ENCODE data around the gene C3orf18.
"Not testable (repeated sequence)": the region's sequence is repeated elsewhere in the genome, so short reads cannot be mapped to it uniquely, and the experiment has no call there.

The C3orf18 gene

DNA sequence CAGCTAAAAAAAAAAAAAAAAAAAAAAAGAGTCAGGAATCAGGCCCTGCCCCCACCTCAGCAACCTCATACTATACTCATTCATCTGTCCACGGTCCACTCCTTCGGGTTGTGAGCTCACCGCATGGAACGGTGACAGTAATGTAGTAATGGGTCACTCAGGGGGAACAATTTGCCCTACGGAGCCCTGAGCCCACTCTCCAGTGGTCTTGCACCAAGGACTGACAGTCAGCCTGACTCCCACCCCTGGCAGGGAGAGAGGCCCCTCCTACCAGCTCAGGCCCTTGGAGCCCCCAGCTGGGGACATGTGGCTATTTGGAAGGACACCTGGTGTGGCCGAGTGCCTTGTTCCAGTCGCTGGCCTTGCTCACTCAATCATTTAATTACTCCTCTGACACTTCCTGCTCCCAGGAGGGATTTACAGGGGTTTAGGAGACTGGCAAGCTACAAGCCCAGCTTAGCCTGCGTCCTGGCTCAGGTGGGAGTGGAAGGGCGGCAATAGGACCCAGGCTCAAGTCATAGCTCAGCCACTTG, 44.2 kb downstream of the C3orf18 start:
- no peak for DNase-seq (ENCODE audit: low read depth)

DNA sequence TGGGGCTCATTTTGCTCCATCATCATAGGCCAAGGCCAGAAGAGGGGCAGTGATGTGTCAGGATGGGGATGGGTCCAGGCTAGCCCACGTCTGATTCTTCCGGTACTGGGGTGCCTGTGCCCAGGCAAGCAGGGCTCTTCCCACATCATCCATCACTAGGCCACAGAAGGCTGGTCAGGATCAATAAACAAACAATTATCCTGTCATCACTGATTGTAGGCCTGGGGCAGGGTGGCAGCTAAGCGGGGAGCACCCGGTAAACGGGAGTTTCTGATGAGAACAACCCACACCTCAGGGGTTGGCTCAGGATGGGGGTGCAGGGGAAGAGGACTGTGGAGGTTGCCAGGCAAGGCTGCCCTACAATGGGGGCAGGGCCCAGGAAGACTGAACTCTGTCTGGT, 46.0 kb downstream of the C3orf18 start:
- no peak for DNase-seq (ENCODE audit: low read depth)

DNA sequence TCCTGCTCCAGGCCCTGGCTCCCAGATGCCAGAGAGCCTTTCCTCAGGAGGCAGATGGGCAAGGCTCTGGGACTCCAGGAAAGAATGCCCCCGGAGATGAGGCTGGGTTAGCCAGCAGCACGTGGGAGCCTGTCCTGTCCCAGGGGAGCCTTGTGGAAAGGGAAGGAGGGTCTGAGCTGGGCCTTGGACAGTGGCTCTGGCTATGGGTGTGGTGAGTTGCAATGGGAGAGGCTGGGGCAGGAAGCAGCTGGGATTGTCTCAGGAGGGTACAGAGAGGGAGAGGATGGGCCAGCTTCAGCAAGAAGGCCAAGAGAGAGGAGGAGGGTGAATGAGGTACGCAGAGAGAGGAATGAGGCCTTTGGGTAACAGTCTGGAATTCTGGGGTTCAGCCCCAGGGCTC, 46.7 kb downstream of the C3orf18 start:
- DNase-seq (ENCODE audit: low read depth): no peak

DNA sequence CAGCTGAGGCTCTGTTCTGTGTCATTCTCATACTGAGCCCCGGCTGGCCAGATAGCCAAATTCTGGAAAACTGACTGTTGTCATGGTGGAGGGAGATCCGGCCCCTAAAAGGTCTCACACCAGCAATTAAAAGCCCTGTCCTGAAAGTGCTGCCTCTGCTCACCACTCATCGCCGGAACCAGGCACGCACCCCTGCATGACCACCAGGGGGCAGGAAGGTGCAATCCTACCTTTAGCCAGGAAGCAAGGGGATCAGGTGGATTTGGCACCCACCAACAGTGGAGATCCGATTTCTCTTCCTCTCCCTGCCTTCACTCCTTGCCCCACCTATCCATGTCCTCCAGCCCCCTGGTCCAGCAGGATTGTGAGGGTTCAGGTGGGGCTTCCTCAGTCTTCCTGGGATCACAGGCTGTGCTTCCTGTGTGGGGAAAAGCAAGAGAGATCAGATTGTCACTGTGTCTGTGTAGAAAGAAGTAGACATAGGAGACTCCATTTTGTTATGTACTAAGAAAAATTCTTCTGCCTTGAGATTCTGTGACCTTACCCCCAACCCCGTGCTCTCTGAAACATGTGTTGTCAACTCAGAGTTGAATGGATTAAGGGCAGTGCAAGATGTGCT, 48.0 kb downstream of the C3orf18 start:
- DNase-seq (ENCODE audit: low read depth): no peak

DNA sequence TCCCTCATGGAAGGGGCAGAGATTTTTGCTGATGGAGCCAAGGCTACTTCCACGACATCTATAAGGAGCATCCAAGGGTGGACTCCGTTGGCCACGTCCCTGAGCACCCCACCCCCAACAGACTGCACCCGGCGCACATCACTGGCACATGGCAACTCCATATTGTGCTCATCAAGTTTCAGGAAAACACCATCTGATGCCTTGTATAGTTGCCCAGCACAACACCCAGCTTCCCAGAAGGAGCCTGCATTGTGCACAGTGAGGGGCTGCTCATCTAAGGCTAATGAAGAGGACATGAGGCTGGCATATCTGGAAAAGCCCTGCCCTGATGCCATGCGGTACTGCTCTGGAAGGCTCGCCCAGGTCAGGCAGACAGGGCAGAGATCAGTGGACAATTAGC, 49.1 kb downstream of the C3orf18 start:
- DNase-seq (ENCODE audit: low read depth): no peak

DNA sequence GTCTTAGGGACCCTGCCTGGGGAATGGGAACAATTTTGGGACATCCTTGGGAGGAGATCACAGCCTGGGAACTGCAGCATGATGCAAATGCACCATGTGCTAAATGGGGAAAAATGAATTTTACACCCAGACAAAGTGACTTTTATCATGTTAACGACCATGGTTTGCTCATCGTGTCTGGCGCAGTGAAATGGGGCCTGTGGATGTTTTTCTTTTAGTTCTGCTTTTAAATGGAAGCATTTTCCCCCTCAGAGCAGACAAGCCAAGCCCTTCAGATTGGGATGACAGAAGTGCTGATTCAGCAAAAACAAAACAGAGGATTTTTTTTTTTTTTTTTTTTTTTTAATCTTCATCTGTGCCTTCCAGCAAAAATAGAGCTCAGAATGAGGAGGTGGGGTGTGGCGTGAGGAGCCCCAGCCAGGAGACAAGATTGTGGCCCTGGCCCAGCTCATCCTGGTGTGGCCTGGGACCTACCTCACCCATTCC, 49.8 kb downstream of the C3orf18 start:
- DNase-seq (ENCODE audit: low read depth): no peak

DNA sequence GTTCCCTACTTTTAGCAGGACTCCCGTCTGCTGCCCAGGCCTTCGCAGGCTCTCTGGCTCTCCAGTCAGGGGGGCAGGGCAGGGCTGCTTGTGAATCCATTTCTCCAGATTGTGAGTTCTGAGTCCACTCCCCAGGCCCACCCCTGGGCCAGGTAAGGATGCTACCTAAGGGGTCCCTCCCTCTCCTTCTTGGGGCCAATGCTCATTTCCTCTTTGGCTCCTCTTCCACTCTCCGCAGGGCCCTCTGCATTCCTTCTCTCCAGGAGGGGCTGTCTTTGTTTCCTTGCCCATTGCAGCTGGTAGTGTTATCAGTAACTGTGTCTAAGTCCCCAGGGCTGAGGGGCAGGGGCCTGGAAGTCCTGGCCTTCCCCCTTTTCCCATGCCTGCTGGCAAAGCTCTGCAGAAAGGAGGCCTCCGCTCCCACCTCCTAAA, 51.1 kb downstream of the C3orf18 start:
- DNase-seq (ENCODE audit: low read depth): no peak

DNA sequence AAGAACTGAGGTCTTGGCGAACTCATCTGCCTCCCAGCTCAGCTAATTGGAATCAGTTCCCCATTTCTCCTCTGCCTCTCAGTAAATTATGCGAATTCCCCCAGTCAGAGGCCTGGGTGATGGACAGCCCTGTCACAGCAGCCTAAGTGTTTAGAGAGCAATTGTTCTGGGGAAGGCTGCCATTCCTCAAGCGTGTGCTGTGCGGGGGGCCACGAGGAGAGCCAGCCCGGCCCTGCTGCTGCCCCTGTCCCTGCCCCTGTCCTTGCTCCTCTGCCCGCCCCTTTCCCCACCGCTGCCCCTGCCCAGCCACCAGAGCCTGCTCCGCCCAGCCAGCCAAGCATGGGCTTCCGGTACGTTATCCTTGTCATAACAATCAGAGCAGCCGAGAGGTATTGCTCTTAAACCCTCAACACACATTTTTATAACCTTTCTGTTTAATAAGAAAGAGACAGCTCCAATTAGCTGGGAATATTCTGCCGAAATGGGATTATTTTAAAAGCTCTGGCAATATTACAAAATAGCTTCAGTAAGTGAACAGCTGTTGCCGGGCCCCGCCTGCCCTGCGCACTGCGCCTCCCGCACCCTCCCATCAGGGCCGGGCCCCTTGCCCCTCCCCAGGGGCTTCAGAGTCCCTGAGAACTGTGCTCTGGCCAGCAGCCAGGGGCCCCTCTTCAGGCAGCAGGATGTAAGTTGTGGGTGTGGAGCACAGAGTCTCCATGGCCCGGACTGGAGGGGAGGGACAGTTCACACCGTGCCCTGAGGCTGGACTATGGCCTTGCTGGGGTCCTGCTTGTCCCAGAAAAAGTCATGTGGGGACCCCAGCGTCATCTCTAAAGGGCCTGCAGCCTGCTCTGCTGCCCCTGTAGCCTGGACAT, 51.7 kb downstream of the C3orf18 start:
- no peak for DNase-seq (ENCODE audit: low read depth)

DNA sequence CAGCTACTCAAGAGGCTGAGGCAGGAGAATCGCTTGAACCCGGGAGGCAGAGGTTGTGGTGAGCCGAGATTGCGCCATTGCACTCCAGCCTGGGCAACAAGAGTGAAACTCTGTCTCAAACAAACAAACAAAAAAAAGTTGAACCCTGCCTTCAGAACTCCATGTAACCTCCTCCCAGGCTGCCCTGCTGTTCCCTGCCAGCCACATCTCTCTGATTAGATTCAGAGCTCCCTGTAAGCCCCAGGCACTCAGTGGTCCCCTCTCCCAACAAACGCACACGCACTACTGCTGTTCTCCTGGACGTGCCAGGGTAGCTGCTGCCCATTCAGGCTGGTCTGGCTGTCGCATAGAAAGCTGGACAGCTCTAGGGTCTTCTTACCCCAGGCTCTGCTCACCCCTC, 54.6 kb downstream of the C3orf18 start:
- DNase-seq (ENCODE audit: low read depth): not testable (repeated sequence)

DNA sequence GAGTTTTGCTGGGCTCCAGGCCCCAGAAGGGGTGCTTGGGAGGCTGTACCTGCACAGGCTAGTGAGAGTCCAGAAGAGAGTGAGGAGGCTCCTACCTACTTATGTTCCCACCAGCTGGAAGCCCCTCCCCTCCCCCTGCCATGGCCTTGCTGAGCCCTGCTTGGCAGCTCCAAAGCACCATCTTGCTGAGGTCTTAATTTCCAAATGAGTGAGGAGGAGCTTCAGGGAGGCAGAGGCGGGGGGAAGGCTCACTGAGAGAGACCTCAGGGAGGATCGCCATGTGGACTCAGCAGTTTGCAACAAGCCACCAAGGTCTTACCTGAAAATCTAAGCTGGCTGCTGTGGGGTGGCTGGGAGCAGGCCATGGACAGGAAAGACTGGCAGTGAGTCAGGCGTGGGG, 55.4 kb downstream of the C3orf18 start:
- no peak for DNase-seq (ENCODE audit: low read depth)

DNA sequence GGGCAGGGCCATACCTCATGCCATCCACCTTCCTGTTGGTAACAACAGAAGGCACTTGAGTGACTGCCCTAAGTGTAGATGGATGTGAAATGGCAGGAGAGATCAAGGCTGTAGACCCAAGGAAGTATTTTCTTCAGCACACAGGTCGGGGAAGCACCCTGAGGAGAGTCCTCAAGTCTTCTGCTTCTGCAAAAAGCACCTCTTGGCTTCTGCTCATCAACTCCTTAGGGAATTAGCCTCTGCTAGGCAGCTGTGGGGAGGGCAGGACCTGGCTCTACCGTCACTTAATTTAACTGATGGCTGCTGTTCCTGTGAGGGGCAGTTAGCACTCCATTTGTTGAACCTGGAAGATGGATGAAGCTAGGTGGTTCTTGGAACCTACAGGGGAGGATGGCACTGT, 57.2 kb downstream of the C3orf18 start:
- DNase-seq (ENCODE audit: low read depth): no peak

DNA sequence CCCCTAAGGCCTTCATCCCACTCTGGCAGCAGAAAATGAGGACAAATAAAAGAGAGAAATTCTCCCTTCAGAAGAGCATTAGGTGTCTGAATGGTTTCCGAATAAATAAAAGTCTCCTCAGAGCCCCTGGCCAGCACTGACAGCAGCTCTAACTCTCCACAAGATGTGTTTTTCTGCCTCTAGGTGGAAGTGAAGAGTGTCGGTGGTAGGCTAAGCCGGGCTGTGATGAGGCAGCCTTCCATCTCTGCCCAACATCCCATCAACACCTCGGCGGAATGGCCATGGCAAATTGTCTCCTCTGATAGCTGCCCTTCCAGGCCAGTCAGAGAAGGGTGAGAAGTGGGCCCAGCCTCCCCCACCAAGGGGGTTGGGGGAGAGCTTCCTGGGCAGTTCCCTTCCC, 57.8 kb downstream of the C3orf18 start:
- DNase-seq (ENCODE audit: low read depth): no peak

DNA sequence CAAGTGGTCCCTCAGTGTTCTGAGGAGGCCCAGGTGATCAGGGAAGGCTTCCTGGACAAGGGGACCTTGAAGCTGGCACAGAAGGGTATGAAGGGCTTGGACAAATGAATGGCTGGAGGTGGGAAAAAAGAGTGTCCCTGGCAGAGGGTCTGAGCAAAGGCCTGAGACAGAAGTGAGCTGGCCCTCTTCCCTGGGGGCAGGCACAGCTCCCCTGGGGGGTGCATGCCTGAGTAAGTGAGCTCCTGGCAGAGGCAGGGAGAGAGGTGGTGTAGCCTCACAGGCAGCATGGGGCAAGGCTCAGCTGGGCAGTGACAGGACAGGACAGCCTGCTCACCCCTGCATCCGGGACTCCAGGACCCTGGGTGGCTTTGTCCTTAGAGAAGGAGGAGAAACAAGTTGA, 58.7 kb downstream of the C3orf18 start:
- DNase-seq (ENCODE audit: low read depth): no peak
